GM08714 (cell line): ENCODE measurements around the gene PFKFB4.

Experiments used
- H3K4me3 ChIP-seq: fragments of 200-500 bp; sonication (Bioruptor generic); 2 replicates; pipeline ENCODE4 v1.5.1; 2014; ENCODE audit warnings: mild to moderate bottlenecking, low read length, inconsistent platforms
- ZNF274 ChIP-seq: IDR thresholded peaks from 2 replicates; pipeline ENCODE4 v1.6.1; 2012; ENCODE audit warnings: mild to moderate bottlenecking, low read depth, low read length

The PFKFB4 gene

GRCh38 chr3:48569808-48570450 is 13.3 kb upstream of the PFKFB4 start:
- no peak overlapping the region for H3K4me3 ChIP-seq
- no peak for TF ChIP-seq ZNF274

DNA sequence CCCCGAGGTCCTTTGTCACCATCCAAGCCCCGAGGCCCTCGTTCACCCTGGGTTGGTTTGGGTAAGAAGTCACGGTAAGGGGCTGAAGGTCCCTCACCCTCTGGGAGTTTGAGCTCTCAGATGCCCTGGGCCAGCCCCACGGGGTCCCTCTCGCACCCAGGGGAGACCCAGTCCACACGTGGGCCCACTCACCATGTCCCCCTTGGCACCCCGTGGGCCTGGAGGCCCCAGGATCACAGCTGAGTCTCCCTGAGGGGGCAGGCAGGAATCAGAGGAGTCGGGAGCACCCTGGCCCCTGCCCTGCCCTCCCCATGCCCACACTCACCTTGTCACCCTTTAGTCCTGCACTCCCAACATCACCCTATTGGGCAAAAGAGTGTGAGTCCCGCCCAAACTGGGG is 12.8 kb upstream of the PFKFB4 start:
- no peak for TF ChIP-seq ZNF274
- no peak overlapping the region for H3K4me3 ChIP-seq

DNA sequence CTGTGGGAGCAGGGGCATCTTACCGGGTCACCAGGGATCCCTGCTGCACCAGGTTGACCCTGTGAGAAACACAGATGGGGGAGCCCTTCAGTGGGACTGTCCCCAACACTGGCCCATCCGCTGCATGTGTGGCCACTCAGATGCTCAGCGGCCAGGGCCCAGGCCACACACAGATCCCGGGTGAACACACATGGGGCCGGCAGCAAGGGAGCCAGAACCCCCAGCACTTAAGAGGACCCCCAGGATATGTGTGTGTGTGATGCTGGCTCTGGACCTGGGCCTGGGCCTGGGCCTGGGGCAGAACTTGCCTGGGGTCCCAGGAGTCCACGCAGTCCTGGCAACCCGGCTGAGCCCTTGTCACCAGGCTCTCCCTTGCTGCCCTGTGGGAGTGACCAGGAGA is 11.9 kb upstream of the PFKFB4 start:
- H3K4me3 ChIP-seq: no peak overlapping the region

GRCh38 chr3:48567500-48567899 is 10.9 kb upstream of the PFKFB4 start:
- TF ChIP-seq ZNF274: no peak
- H3K4me3 ChIP-seq: no peak overlapping the region

More for the DNA sequence above, 11.9 kb upstream of the PFKFB4 start:
- no peak for TF ChIP-seq ZNF274

- no peak overlapping the region for H3K4me3 ChIP-seq
- no peak for TF ChIP-seq ZNF274
Observed at GRCh38 chr3:48567090-48567489, 10.5 kb upstream of the PFKFB4 start.

DNA sequence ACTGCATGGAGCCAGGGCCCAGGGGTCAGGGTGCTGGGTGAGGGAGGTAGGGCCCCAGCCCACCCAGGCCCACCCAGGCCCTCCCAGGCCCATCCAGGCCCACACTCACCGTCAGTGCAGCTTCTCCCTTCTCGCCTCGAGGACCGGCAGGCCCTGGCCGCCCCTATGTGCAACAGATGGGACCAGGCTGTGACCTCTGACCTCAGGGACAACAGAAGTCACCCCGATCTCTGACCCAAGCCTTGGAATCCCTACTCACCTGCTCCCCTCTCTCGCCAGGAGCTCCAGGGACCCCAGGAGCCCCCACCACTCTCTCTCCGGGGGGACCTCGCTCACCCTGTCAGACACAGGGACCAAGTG is 9.8 kb upstream of the PFKFB4 start:
- no peak for TF ChIP-seq ZNF274
- H3K4me3 ChIP-seq: no peak overlapping the region

- TF ChIP-seq ZNF274: no peak
- no peak overlapping the region for H3K4me3 ChIP-seq
Observed at GRCh38 chr3:48565591-48566400, 9.2 kb upstream of the PFKFB4 start.

- TF ChIP-seq ZNF274: no peak
- no peak overlapping the region for H3K4me3 ChIP-seq
Observed at GRCh38 chr3:48565186-48565585, 8.6 kb upstream of the PFKFB4 start.

DNA sequence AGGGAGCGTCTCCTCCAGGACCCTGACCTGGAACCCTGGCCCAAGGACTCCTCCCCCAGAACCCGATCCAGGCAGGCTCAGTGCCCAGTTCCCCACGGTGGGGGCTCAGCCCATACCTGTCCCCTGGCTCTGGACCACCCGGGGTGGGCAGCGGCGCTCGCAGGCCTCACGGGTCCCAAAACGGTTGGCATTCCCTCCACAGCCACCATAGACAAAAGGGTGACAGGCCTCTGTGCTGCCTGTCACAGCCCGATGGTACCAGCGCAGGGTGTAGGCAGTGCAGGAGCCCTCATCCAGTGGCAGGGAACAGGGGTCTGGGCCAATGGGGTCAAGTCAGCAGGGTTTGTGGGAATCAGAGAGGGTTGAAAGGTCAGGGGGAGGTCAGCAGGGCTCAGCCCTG is 8.1 kb upstream of the PFKFB4 start:
- no peak for TF ChIP-seq ZNF274

GRCh38 chr3:48564022-48564421 is 7.4 kb upstream of the PFKFB4 start:
- H3K4me3 ChIP-seq: no peak overlapping the region
- TF ChIP-seq ZNF274: no peak

More for the DNA sequence above, 8.1 kb upstream of the PFKFB4 start:
- no peak overlapping the region for H3K4me3 ChIP-seq

DNA sequence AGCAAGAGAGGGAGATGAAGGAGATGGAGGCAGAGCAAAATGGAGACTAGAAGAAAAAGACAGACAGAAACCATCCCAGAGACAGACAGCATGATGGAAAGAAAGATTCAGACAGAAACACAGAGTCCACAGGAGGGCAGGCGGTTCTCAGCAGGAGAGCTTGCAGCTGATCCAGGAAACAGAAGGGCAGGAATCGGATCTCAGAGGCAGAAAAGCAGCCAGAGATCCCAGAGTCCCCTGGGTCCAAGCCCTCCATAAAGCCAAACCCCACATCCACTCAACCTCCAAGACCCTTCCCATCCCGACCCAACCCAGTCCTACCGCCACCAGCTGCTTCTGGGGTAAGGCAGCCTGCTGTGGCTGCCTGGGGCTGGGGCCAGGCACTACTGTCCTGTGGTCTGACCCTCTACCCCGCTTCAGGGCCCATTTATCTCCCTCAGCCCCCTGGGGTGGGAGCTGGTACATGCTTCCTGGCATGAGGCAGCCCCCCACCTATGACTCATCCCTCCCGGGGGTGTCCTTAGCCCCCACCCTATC is 6.8 kb upstream of the PFKFB4 start, which contains the start of gene UCN2:
Gene UCN2 (minus strand): TSS at position 400 of the 537 bp plus-strand sequence. CDS start 657 bp downstream, outside the sequence.
- no peak for TF ChIP-seq ZNF274
- H3K4me3 ChIP-seq: no peak within 1 kb of the TSS

DNA sequence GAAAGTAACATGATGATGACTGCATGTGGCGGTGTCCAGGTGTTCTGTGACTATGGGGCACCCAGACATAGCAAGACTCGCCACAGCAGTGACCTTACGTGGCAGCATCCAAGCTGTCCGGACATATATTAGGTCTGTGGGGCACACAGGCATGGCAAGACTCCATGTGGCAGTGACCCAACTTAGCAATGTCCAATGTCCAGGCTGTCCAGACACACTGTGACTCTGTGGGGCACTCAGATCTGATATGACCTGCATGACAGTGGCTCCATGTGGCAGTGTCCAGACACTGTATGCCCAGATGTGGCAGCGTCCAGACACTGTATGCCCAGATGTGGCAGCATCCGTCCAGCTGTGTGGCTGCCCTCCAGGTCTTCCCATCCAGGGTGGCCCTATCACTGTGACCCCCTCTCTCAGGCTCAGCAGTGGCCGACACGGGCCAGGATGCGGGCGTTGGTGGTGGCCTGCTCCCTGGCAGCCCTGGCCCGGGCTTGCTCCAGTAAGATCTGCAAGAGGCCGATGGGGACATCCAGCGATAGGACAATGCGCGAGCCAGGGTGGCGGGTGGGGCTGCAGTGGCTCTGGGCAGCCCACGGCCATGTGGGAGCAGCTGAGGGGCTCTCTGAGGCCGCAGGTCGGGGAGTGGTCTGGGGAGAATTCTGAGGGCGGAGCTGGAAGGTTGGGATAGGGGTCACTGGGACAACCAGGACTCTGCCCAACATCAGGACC is 5.9 kb upstream of the PFKFB4 start:
- H3K4me3 ChIP-seq: no peak overlapping the region
- TF ChIP-seq ZNF274: no peak

GRCh38 chr3:48561045-48561736 is 4.6 kb upstream of the PFKFB4 start:
- TF ChIP-seq ZNF274: no peak
- no peak overlapping the region for H3K4me3 ChIP-seq

- no peak for TF ChIP-seq ZNF274
- no peak overlapping the region for H3K4me3 ChIP-seq
Observed at GRCh38 chr3:48560648-48561018, 4.0 kb upstream of the PFKFB4 start.
